ENCODE results near the gene MACROD1. TPM values are rescaled to one million over a fixed set of nuclear protein-coding genes. Genes with fewer than 3 reads are reported as not detected.

Gene MACROD1
- polyA plus RNA-seq, 1 donor (not counting 4 experiments of a cell fraction or from before 2014, with no cell fraction given), result 4.6 TPM

DNA sequence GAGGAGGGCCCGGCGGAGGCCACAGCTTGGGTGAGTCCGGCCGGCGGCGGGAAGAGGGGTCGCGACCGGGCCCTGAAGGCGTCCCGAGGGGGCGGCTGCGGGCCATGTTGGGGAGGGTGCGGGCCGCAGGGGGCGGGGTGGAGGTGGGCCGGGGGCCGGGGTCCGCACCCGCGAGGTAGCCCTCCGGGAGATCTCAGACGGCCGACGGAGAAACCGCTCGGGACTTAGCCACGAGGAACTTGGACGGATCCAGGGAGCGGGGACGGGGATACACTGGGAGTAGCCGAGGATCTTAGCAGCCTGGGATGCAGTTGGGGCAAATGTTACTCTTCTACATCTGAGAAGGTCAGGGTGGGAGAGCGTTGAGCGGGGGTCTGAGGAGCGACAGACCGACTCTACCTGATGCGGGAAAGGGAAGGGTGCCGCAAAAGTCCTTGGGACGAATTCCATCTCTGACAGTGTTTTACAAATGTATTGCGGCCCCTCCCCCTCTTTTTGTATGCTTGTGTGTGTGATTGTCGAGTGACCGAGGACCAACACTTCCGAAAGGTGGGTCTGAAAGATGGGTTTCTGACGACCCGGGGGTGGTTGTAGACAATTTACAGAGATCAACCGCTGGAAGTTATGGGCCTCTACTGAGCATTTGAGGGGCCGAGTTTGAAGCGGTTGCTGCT, 20.7 kb upstream of the MACROD1 start:
- Histone ChIP-seq H3K79me2 (ENCODE audit: control insufficient read depth, insufficient read depth, low read length) (peaks cover 35% of the 10 kb centered on the region), H2AFZ (ENCODE audit: control insufficient read depth, low read length) (no peak overlapping the region), H3K4me2 (ENCODE audit: control insufficient read depth, extremely low read depth, insufficient read depth, low read depth, low read length) (no peak overlapping the region), H3K4me3 (ENCODE audit: control insufficient read depth in 2 of 3, extremely low read depth in 1 of 3, insufficient read depth in 2 of 3, low read depth in 1 of 3, low read length in 3 of 3) (no peak overlapping the region), H3K9me1 (ENCODE audit: control insufficient read depth, extremely low read depth, insufficient read depth, low read length) (no peaks in the 10 kb centered on the region), H3K9me3 (ENCODE audit: control insufficient read depth, low read depth, low read length) (no peaks in the 10 kb centered on the region), H3K36me3 (ENCODE audit: control insufficient read depth in 2 of 2, extremely low read depth in 1 of 2, insufficient read depth in 2 of 2, low read length in 2 of 2) (peaks cover 2 to 12% of the 10 kb centered on the region in 2 experiments), H4K20me1 (ENCODE audit: control insufficient read depth, extremely low read depth, insufficient read depth, low read length) (peaks cover 7% of the 10 kb centered on the region), H3K9ac (ENCODE audit: control insufficient read depth, extremely low read depth, insufficient read depth, low read length) (no peak overlapping the region), H3K27ac (ENCODE audit: control insufficient read depth, insufficient read depth, low read length) (peak overlapping the region; percentile 61), H3K4me1 (ENCODE audit: control insufficient read depth, extremely low read depth, insufficient read depth, low read length) (peaks cover 13% of the 10 kb centered on the region), H3K27me3 (ENCODE audit: control insufficient read depth, extremely low read depth, insufficient read depth, low read length) (no peaks in the 10 kb centered on the region)
- TF ChIP-seq, protein P1, sequence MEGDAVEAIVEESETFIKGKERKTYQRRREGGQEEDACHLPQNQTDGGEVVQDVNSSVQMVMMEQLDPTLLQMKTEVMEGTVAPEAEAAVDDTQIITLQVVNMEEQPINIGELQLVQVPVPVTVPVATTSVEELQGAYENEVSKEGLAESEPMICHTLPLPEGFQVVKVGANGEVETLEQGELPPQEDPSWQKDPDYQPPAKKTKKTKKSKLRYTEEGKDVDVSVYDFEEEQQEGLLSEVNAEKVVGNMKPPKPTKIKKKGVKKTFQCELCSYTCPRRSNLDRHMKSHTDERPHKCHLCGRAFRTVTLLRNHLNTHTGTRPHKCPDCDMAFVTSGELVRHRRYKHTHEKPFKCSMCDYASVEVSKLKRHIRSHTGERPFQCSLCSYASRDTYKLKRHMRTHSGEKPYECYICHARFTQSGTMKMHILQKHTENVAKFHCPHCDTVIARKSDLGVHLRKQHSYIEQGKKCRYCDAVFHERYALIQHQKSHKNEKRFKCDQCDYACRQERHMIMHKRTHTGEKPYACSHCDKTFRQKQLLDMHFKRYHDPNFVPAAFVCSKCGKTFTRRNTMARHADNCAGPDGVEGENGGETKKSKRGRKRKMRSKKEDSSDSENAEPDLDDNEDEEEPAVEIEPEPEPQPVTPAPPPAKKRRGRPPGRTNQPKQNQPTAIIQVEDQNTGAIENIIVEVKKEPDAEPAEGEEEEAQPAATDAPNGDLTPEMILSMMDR (optimal IDR thresholded peaks at IDR 0.05 in 1 of 3, IDR thresholded peaks at IDR 0.05 in 1 of 3, conservative IDR thresholded peaks at IDR 0.05 in 1 of 3; ENCODE audit: extremely low read depth in 1 of 3, insufficient read depth in 2 of 3, low read length in 3 of 3), result no peak
- no peak for TF ChIP-seq EZH2 (IDR thresholded peaks at IDR 0.05; ENCODE audit: low read length)
- dilution Hi-C loops (cut with MboI; ENCODE audit: extremely low pct_ligation_motif_present, low sequenced_read_pairs), result no loop called here
- DNase-seq (ENCODE audit: low read depth, low spot score) (no peak), FAIRE-seq (no peak)

DNA sequence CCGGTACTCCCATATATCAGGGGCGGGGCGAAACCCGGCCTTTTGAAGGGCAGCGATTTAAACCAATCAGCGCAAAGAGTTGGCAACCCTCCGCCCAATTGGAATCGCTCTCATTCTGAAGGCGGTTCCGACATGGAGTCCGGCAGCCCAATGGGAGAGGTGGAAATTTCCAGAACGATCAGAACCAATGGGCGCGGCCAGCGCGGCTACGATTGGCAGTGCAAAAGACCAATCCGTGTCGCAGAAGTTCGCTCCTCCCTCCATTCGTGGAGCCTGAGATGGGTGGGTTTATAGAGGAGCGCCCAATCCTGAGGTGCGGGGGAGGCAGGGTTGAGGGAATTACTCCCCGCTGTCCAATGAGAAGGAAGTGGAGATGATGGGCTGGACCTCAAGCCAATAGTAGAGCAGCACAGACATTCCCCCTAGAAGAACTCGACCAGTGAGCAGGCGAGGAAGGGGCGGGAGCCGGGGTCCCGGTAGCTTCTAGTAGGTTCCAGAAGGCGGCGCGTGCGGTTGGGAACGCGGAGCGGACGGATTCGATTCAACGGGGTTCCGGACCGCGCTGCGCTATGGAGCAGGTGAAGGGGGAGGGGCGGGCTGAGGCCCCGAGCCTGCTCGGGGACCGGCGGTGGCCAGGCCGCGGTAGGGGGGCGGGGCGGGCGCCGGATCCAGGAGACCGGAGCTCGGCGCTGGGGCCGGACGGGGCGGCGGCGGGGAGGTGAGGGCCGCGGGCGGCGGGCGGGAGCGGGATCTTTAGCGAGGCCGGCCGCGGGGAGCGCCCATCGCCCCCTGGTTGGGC, 20.0 kb upstream of the MACROD1 start, which contains the start of gene STIP1:
Gene STIP1 (plus strand): TSS at position 479 of the 799 bp plus-strand sequence. CDS start 91 bp downstream, at position 570.
- TF ChIP-seq, protein P1 (optimal IDR thresholded peaks at IDR 0.05 in 1 of 3, IDR thresholded peaks at IDR 0.05 in 1 of 3, conservative IDR thresholded peaks at IDR 0.05 in 1 of 3; ENCODE audit: extremely low read depth in 1 of 3, insufficient read depth in 2 of 3, low read length in 3 of 3), result peak; percentile 26 to 57 (median 34)
- TF ChIP-seq EZH2 (IDR thresholded peaks at IDR 0.05; ENCODE audit: low read length), result no peak
- H3K4me3 ChIP-seq (ENCODE audit: control insufficient read depth in 2 of 3, extremely low read depth in 1 of 3, insufficient read depth in 2 of 3, low read depth in 1 of 3, low read length in 3 of 3), result peak within 1 kb of the TSS; percentile 76 to 89 (median 88)
- dilution Hi-C loops (cut with MboI; ENCODE audit: extremely low pct_ligation_motif_present, low sequenced_read_pairs), result no loop called here
- peak within 1 kb of the TSS; percentile 99 for H3K4me2 ChIP-seq (ENCODE audit: control insufficient read depth, extremely low read depth, insufficient read depth, low read depth, low read length)
- peaks cover 19% of the 10 kb centered on the region for H3K4me1 ChIP-seq (ENCODE audit: control insufficient read depth, extremely low read depth, insufficient read depth, low read length)
- DNase-seq (ENCODE audit: low read depth, low spot score) (peak; percentile 99), FAIRE-seq (peak; percentile 63)
- H3K9ac ChIP-seq (ENCODE audit: control insufficient read depth, extremely low read depth, insufficient read depth, low read length), result peak within 1 kb of the TSS; percentile 78
- peak within 1 kb of the TSS; percentile 74 for H2AFZ ChIP-seq (ENCODE audit: control insufficient read depth, low read length)
- no peaks in the 10 kb centered on the region for H3K9me1 ChIP-seq (ENCODE audit: control insufficient read depth, extremely low read depth, insufficient read depth, low read length)
- peaks cover 0 to 12% of the 10 kb centered on the region in 2 experiments for H3K36me3 ChIP-seq (ENCODE audit: control insufficient read depth in 2 of 2, extremely low read depth in 1 of 2, insufficient read depth in 2 of 2, low read length in 2 of 2)
- H4K20me1 ChIP-seq (ENCODE audit: control insufficient read depth, extremely low read depth, insufficient read depth, low read length), result peaks cover 7% of the 10 kb centered on the region
- no peaks in the 10 kb centered on the region for H3K27me3 ChIP-seq (ENCODE audit: control insufficient read depth, extremely low read depth, insufficient read depth, low read length)
- H3K79me2 ChIP-seq (ENCODE audit: control insufficient read depth, insufficient read depth, low read length), result peaks cover 28% of the 10 kb centered on the region
- H3K27ac ChIP-seq (ENCODE audit: control insufficient read depth, insufficient read depth, low read length), result peak within 1 kb of the TSS; percentile 69
- H3K9me3 ChIP-seq (ENCODE audit: control insufficient read depth, low read depth, low read length), result no peaks in the 10 kb centered on the region

Data from keratinocyte (primary cell).